Thoracic aorta (tissue), 2 donors: ENCODE results near the gene SYCP3. TPM values are rescaled to one million over a fixed set of nuclear protein-coding genes. Genes with fewer than 3 reads are reported as not detected.

Source experiments
- ATAC-seq: fragments of 150-250 bp; one replicate; pipeline ENCODE4 v1.8.0; 2017; ENCODE audit warnings: low read depth; ENCODE audit not compliant: insufficient number of reproducible peaks, low FRiP score
- DNase-seq: peaks from one replicate; pipeline ENCODE4 v3.0.0-alpha.2; 2020; ENCODE audit warnings: low spot score
- H3K27ac ChIP-seq, 2 donors: fragments of 200-600 bp; sonication (generic); 1 replicate in 1 of 2; 2 replicates in 1 of 2; pipeline ENCODE4 v1.5.1; 2016; ENCODE audit warnings: mild to moderate bottlenecking in 2 of 2, moderate library complexity in 2 of 2
- H3K27me3 ChIP-seq: fragments of 200-600 bp; sonication (generic); replicated peaks from 2 replicates; pipeline ENCODE4 v1.6.0; 2016; ENCODE audit warnings: mild to moderate bottlenecking; ENCODE audit not compliant: insufficient read depth
- H3K36me3 ChIP-seq: fragments of 200-600 bp; sonication (generic); one replicate; pipeline ENCODE4 v1.5.1; 2016
- H3K4me1 ChIP-seq, 2 donors: fragments of 200-600 bp; sonication (generic); 1 replicate in 1 of 2; 2 replicates in 1 of 2; pipeline versions ENCODE4 v1.5.1 to v1.6.0; 2016; ENCODE audit warnings: low read depth in 2 of 2, mild to moderate bottlenecking in 1 of 2; ENCODE audit not compliant: control insufficient read depth in 1 of 2
- H3K4me3 ChIP-seq: fragments of 200-600 bp; sonication (generic); 2 replicates; pipeline ENCODE4 v1.5.1; 2016; ENCODE audit warnings: mild to moderate bottlenecking
- H3K9me3 ChIP-seq: fragments of 200-600 bp; sonication (generic); 2 replicates; pipeline ENCODE4 v1.5.1; 2016
- CTCF ChIP-seq: fragments of 200-600 bp; sonication (generic); IDR thresholded peaks from one replicate; pipeline ENCODE4 v1.5.1; 2019; ENCODE audit warnings: antibody characterized with exemption
- total RNA-seq, 2 donors: library from RNA; depleted of rRNA; stranded (reverse); fragments of >200 nt; gene quantifications; one replicate each; pipeline versions ENCODE4 v1.1.0 to v1.2.3, GENCODE V29; 2016

SYCP3 gene
- total RNA-seq, 2 donors from 2014 or later: not detected

GRCh38 chr12:101733166-101733565, 6.1 kb downstream of the SYCP3 start:
- DNase-seq (no peak), ATAC-seq (no peak)
- Histone ChIP-seq H3K4me3 (no peak overlapping the region), H3K27me3 (no peaks in the 10 kb centered on the region), H3K27ac (no peak overlapping the region), H3K36me3 (peaks cover 11% of the 10 kb centered on the region), H3K9me3 (no peaks in the 10 kb centered on the region), H3K4me1 (no peaks in the 10 kb centered on the region)
- TF ChIP-seq CTCF: no peak

GRCh38 chr12:101732318-101732717, 6.9 kb downstream of the SYCP3 start:
- Histone ChIP-seq H3K27me3 (no peaks in the 10 kb centered on the region), H3K9me3 (no peaks in the 10 kb centered on the region), H3K4me1 (no peaks in the 10 kb centered on the region), H3K27ac (no peak overlapping the region), H3K4me3 (no peak overlapping the region), H3K36me3 (peaks cover 11% of the 10 kb centered on the region)
- TF ChIP-seq CTCF: no peak
- DNase-seq (no peak), ATAC-seq (no peak)

- no peak for TF ChIP-seq CTCF
- ATAC-seq: no peak
Observed at GRCh38 chr12:101729842-101730241, 9.4 kb downstream of the SYCP3 start.

GRCh38 chr12:101727098-101727497, 12.2 kb downstream of the SYCP3 start:
- Histone ChIP-seq H3K27ac (no peak overlapping the region), H3K4me1 (no peaks in the 10 kb centered on the region), H3K4me3 (no peak overlapping the region), H3K9me3 (no peaks in the 10 kb centered on the region), H3K27me3 (no peaks in the 10 kb centered on the region), H3K36me3 (peaks cover 14% of the 10 kb centered on the region)
- ATAC-seq (no peak), DNase-seq (no peak)
- TF ChIP-seq CTCF: no peak

More at GRCh38 chr12:101729842-101730241, 9.4 kb downstream of the SYCP3 start:
- no peaks in the 10 kb centered on the region for H3K4me1 ChIP-seq
- no peaks in the 10 kb centered on the region for H3K9me3 ChIP-seq
- no peak for DNase-seq
- no peak overlapping the region for H3K4me3 ChIP-seq
- H3K36me3 ChIP-seq: peaks cover 17% of the 10 kb centered on the region
- H3K27ac ChIP-seq: no peak overlapping the region
- H3K27me3 ChIP-seq: no peaks in the 10 kb centered on the region

- TF ChIP-seq CTCF: no peak
- no peaks in the 10 kb centered on the region for H3K4me1 ChIP-seq
- H3K27ac ChIP-seq: no peak overlapping the region
- H3K4me3 ChIP-seq: no peak overlapping the region
- no peaks in the 10 kb centered on the region for H3K9me3 ChIP-seq
- peaks cover 6% of the 10 kb centered on the region for H3K36me3 ChIP-seq
- H3K27me3 ChIP-seq: no peaks in the 10 kb centered on the region
- DNase-seq (no peak), ATAC-seq (no peak)
Observed at GRCh38 chr12:101722392-101722791, 16.9 kb downstream of the SYCP3 start.
